HG03097 (cell line): Measurements from ENCODE around the gene TMEM86A.

ENCODE experiments used
- ATAC-seq: cut with Tn5 transposase; IDR thresholded peaks from one replicate; pipeline ENCODE4 v1.9.1; 2021; ENCODE audit not compliant: unreplicated experiment, low FRiP score

TMEM86A gene

GRCh38 chr11:18749681-18750319, 51.2 kb downstream of the TMEM86A start:
- no peak for ATAC-seq

- ATAC-seq, result no peak
These were observed 52.4 kb downstream of the TMEM86A start for GRCh38 chr11:18750944-18751343.

GRCh38 chr11:18752502-18752901, 53.9 kb downstream of the TMEM86A start:
- no peak for ATAC-seq

- no peak for ATAC-seq
These were observed 55.7 kb downstream of the TMEM86A start for GRCh38 chr11:18754308-18754707.
